ENCODE results near the gene STXBP5. TPM values are rescaled to one million over a fixed set of nuclear protein-coding genes. Genes with fewer than 3 reads are reported as not detected.

The STXBP5 gene
- total and polyA plus RNA-seq, 2 of the 4 experiments (the other 2 are of a cell fraction), result 13.2 to 46.4 TPM

DNA sequence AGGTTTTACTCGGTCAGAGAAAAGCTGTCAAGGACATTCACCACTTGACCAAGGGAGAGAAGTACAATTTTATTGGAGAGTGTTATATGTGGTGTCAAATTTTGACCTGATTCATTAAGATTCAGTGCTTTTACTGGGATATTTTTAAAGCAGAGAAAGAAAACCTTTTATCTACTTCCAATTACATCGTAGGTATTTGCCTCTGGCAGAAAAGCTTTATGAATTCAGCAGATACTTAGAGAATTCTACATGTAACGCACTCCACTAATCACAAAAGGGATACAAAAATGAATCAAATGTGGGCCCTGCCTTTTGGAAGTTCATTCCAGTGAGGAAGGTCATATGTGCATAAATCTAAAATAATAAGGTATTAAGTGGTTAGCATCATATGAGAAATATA, 133.7 kb downstream of the STXBP5 start:
- H2BK15ac ChIP-seq (ENCODE audit: low read depth, low read length), result no peak overlapping the region
- H2BK5ac ChIP-seq (ENCODE audit: low read depth, low read length, poor library complexity, severe bottlenecking), result no peak overlapping the region
- WGBS, 2 experiments (ENCODE audit: extremely low coverage in 2 of 2, insufficient read length in 1 of 2), result no CpG with 5 or more reads among the region's 3 CpGs
- no peak overlapping the region for H2BK120ac ChIP-seq (ENCODE audit: low read depth, low read length)
- intact Hi-C loops (cut with micrococcal nuclease) (no loop called here), in situ Hi-C loops (cut with MboI; ENCODE audit: low sequenced_read_pairs) (no loop called here), dilution Hi-C loops (cut with HindIII; ENCODE audit: low sequenced_read_pairs, unreplicated experiment) (no loop called here)
- H4K20me1 ChIP-seq (ENCODE audit: insufficient read depth, low read length), result no peaks in the 10 kb centered on the region
- H3K27ac ChIP-seq (ENCODE audit: insufficient read depth, low read length), result no peak overlapping the region
- H3K79me1 ChIP-seq (ENCODE audit: low read depth in 1 of 2, low read length in 2 of 2), result no peaks in the 10 kb centered on the region
- no peak overlapping the region for H3K4ac ChIP-seq (ENCODE audit: low read depth, low read length)
- H3K27me3 ChIP-seq (ENCODE audit: control insufficient read depth, insufficient read depth, low read length), result no peaks in the 10 kb centered on the region
- no peak overlapping the region for H2AK5ac ChIP-seq (ENCODE audit: low read depth, low read length)
- no peak overlapping the region for H3K56ac ChIP-seq (ENCODE audit: extremely low read depth, insufficient read depth, low read length)
- H3K4me2 ChIP-seq (ENCODE audit: low read depth, low read length), result no peak overlapping the region
- no peak for ATAC-seq (ENCODE audit: low read depth)
- H2AFZ ChIP-seq (replicated peaks; ENCODE audit: low read length, poor library complexity), result no peak overlapping the region
- H3K4me3 ChIP-seq (ENCODE audit: insufficient read depth, low read depth, low read length), result no peak overlapping the region
- DNase-seq, result no peak
- no peak overlapping the region for H2BK20ac ChIP-seq (ENCODE audit: low read depth, low read length)
- H4K5ac ChIP-seq (ENCODE audit: low read depth, low read length), result no peak overlapping the region
- BruUV-seq (replicated peaks), result no TSS peak
- ChIA-PET CTCF (no interaction called here), POLR2A (ENCODE audit: unreplicated experiment) (no interaction called here)
- TF ChIP-seq CEBPB (IDR thresholded peaks at IDR 0.05; ENCODE audit: low read depth, low read length) (no peak), MXI1 (IDR thresholded peaks at IDR 0.05; ENCODE audit: borderline replicate concordance, low read depth, low read length) (no peak), RFX5 (IDR thresholded peaks at IDR 0.05; ENCODE audit: low read depth, low read length) (no peak), RAD21 (IDR thresholded peaks at IDR 0.05; ENCODE audit: low read length) (no peak), MAZ (IDR thresholded peaks at IDR 0.05; ENCODE audit: borderline replicate concordance, low read depth, low read length) (no peak), FOS (IDR thresholded peaks at IDR 0.05; ENCODE audit: low read depth, low read length) (no peak), CHD1 (IDR thresholded peaks at IDR 0.05; ENCODE audit: low read depth, low read length) (no peak), POLR2A (IDR thresholded peaks at IDR 0.05; ENCODE audit: low read depth, low read length) (no peak), MAFK (IDR thresholded peaks at IDR 0.05; ENCODE audit: low read depth, low read length) (no peak), SMC3 (IDR thresholded peaks at IDR 0.05; ENCODE audit: low read depth, low read length) (no peak), BHLHE40 (IDR thresholded peaks at IDR 0.05; ENCODE audit: low read depth, low read length) (no peak), RCOR1 (IDR thresholded peaks at IDR 0.05; ENCODE audit: insufficient replicate concordance, low read length) (no peak), NFE2L2 (IDR thresholded peaks at IDR 0.05; ENCODE audit: low read depth, low read length) (no peak)
- TF ChIP-seq, protein P1, sequence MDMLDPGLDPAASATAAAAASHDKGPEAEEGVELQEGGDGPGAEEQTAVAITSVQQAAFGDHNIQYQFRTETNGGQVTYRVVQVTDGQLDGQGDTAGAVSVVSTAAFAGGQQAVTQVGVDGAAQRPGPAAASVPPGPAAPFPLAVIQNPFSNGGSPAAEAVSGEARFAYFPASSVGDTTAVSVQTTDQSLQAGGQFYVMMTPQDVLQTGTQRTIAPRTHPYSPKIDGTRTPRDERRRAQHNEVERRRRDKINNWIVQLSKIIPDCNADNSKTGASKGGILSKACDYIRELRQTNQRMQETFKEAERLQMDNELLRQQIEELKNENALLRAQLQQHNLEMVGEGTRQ (IDR thresholded peaks at IDR 0.05; ENCODE audit: low read depth, low read length), result no peak
- TF ChIP-seq, protein P2, sequence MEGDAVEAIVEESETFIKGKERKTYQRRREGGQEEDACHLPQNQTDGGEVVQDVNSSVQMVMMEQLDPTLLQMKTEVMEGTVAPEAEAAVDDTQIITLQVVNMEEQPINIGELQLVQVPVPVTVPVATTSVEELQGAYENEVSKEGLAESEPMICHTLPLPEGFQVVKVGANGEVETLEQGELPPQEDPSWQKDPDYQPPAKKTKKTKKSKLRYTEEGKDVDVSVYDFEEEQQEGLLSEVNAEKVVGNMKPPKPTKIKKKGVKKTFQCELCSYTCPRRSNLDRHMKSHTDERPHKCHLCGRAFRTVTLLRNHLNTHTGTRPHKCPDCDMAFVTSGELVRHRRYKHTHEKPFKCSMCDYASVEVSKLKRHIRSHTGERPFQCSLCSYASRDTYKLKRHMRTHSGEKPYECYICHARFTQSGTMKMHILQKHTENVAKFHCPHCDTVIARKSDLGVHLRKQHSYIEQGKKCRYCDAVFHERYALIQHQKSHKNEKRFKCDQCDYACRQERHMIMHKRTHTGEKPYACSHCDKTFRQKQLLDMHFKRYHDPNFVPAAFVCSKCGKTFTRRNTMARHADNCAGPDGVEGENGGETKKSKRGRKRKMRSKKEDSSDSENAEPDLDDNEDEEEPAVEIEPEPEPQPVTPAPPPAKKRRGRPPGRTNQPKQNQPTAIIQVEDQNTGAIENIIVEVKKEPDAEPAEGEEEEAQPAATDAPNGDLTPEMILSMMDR (conservative IDR thresholded peaks at IDR 0.05; ENCODE audit: low read depth, low read length), result no peak
- TF ChIP-seq, protein P3, sequence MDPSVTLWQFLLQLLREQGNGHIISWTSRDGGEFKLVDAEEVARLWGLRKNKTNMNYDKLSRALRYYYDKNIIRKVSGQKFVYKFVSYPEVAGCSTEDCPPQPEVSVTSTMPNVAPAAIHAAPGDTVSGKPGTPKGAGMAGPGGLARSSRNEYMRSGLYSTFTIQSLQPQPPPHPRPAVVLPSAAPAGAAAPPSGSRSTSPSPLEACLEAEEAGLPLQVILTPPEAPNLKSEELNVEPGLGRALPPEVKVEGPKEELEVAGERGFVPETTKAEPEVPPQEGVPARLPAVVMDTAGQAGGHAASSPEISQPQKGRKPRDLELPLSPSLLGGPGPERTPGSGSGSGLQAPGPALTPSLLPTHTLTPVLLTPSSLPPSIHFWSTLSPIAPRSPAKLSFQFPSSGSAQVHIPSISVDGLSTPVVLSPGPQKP (IDR thresholded peaks at IDR 0.05; ENCODE audit: borderline replicate concordance, low read depth, low read length), result no peak
- no peak overlapping the region for H3K18ac ChIP-seq (ENCODE audit: low read depth, low read length)
- no peak overlapping the region for H4K91ac ChIP-seq (ENCODE audit: insufficient read depth, low read depth, low read length)
- no peaks in the 10 kb centered on the region for H3K9me1 ChIP-seq (ENCODE audit: insufficient read depth, low read length)
- no peaks in the 10 kb centered on the region for H3K4me1 ChIP-seq (ENCODE audit: control insufficient read depth, insufficient read depth, low read length)
- no peak overlapping the region for H3K9ac ChIP-seq (ENCODE audit: low read depth, low read length)
- no peaks in the 10 kb centered on the region for H3K9me3 ChIP-seq (ENCODE audit: control insufficient read depth, insufficient read depth, low read length)
- no peak overlapping the region for H3K14ac ChIP-seq (replicated peaks; ENCODE audit: low read depth, low read length)
- no peak overlapping the region for H3K23ac ChIP-seq (ENCODE audit: low read depth, low read length)
- H4K8ac ChIP-seq (ENCODE audit: low read depth in 2 of 2, low read length in 2 of 2), result no peak overlapping the region
- peaks cover 10% of the 10 kb centered on the region for H3K36me3 ChIP-seq (ENCODE audit: control insufficient read depth, insufficient read depth, low read length)
- H2AK9ac ChIP-seq (replicated peaks; ENCODE audit: low read depth, low read length, poor library complexity), result no peak overlapping the region

Measured in IMR-90 (cell line).